ENCODE measurements around the gene EID2. TPM values are rescaled to one million over a fixed set of nuclear protein-coding genes. Genes with fewer than 3 reads are reported as not detected.

Gene EID2
- total and polyA plus RNA-seq, 2 donors (not counting 3 experiments of a cell fraction or from before 2014, with no cell fraction given), result 6.6 to 17.4 TPM

- no TSS peak for BruUV-seq (replicated peaks)
- intact Hi-C loops (cut with micrococcal nuclease) (no loop called here), dilution Hi-C loops (cut with MboI; ENCODE audit: extremely low pct_ligation_motif_present, low sequenced_read_pairs) (no loop called here)
- no peak overlapping the region for H3K4me2 ChIP-seq (ENCODE audit: insufficient read depth, low read length)
- H2AFZ ChIP-seq (ENCODE audit: low read depth, low read length), result no peak overlapping the region
- ChIA-PET POLR2A (no interaction called here), CTCF (interaction anchor here (0.7 to 1.3 kb wide), 3 partner anchors 10 to 15 kb away, joined by 3 to 4 read pairs (median 3); no protein-coding TSS in a partner anchor)
- H3K9ac ChIP-seq (replicated peaks; ENCODE audit: extremely low read depth, insufficient read depth, low read length), result no peak overlapping the region
- no peak for TF ChIP-seq CTCF (IDR thresholded peaks at IDR 0.05; ENCODE audit: extremely low read depth in 1 of 2, insufficient read depth in 1 of 2, low read depth in 1 of 2, low read length in 2 of 2)
- TF ChIP-seq GATA2 (IDR thresholded peaks at IDR 0.05; ENCODE audit: insufficient read depth, insufficient read length, low read depth, low read length), result no peak
- no peak for TF ChIP-seq FOS (IDR thresholded peaks at IDR 0.05; ENCODE audit: borderline replicate concordance, insufficient read depth, low read length)
- no peak for TF ChIP-seq POLR2AphosphoS5 (IDR thresholded peaks at IDR 0.05; ENCODE audit: insufficient read depth, low read depth, low read length)
- TF ChIP-seq MYC (IDR thresholded peaks at IDR 0.05; ENCODE audit: low read depth, low read length), result no peak
- TF ChIP-seq POLR2A (IDR thresholded peaks at IDR 0.05; ENCODE audit: low read depth, low read length), result no peak
- peaks cover 38 to 42% of the 10 kb centered on the region in 2 experiments for H3K27me3 ChIP-seq (ENCODE audit: control insufficient read depth in 2 of 2, insufficient read depth in 2 of 2, low read length in 2 of 2)
- H4K20me1 ChIP-seq (replicated peaks; ENCODE audit: control insufficient read depth, extremely low read depth, insufficient read depth, low read length), result no peaks in the 10 kb centered on the region
- no peaks in the 10 kb centered on the region for H3K36me3 ChIP-seq (ENCODE audit: control insufficient read depth in 2 of 2, extremely low read depth in 1 of 2, insufficient read depth in 2 of 2, low read length in 2 of 2)
- H3K9me1 ChIP-seq (replicated peaks; ENCODE audit: control insufficient read depth, extremely low read depth, insufficient read depth, low read length), result no peaks in the 10 kb centered on the region
- DNase-seq (ENCODE audit: low read depth, low spot score) (no peak), FAIRE-seq (no peak)
- H3K79me2 ChIP-seq (ENCODE audit: control insufficient read depth, insufficient read depth, low read length), result no peaks in the 10 kb centered on the region
- H3K9me3 ChIP-seq (replicated peaks; ENCODE audit: control insufficient read depth, insufficient read depth, low read length), result no peaks in the 10 kb centered on the region
- no peak overlapping the region for H3K4me3 ChIP-seq (replicated peaks in 1 of 3; ENCODE audit: insufficient read depth in 1 of 3, low read depth in 1 of 3, low read length in 3 of 3)
- H3K4me1 ChIP-seq (ENCODE audit: control insufficient read depth, extremely low read depth, insufficient read depth, low read length), result no peaks in the 10 kb centered on the region
- no peak overlapping the region for H3K27ac ChIP-seq (ENCODE audit: insufficient read depth, low read depth, low read length)
Observed at GRCh38 chr19:39512988-39513387, 27.0 kb downstream of the EID2 start.

GRCh38 chr19:39509233-39509632 lies 30.7 kb downstream of the EID2 start:
- CTCF ChIA-PET, result no interaction called here

More at GRCh38 chr19:39509233-39509632, 30.7 kb downstream of the EID2 start:
- DNase-seq (ENCODE audit: low read depth, low spot score) (no peak), FAIRE-seq (no peak)
- TF ChIP-seq EZH2 (IDR thresholded peaks at IDR 0.05; ENCODE audit: borderline replicate concordance, low read depth, low read length, severe bottlenecking), result no peak
- no peak for TF ChIP-seq MAX (IDR thresholded peaks at IDR 0.05; ENCODE audit: insufficient read depth, insufficient read length)
- no peak for TF ChIP-seq POLR2A (IDR thresholded peaks at IDR 0.05; ENCODE audit: low read depth, low read length)
- no peak for TF ChIP-seq GATA2 (IDR thresholded peaks at IDR 0.05; ENCODE audit: insufficient read depth, insufficient read length, low read depth, low read length)
- no peak for TF ChIP-seq FOS (IDR thresholded peaks at IDR 0.05; ENCODE audit: borderline replicate concordance, insufficient read depth, low read length)
- TF ChIP-seq MYC (IDR thresholded peaks at IDR 0.05; ENCODE audit: low read depth, low read length), result no peak
- no peak for TF ChIP-seq JUN (IDR thresholded peaks at IDR 0.05; ENCODE audit: borderline replicate concordance, insufficient read depth, insufficient read length, low read depth)
- no peak for TF ChIP-seq CTCF (IDR thresholded peaks at IDR 0.05; ENCODE audit: extremely low read depth in 1 of 2, insufficient read depth in 1 of 2, low read depth in 1 of 2, low read length in 2 of 2)
- TF ChIP-seq POLR2AphosphoS5 (IDR thresholded peaks at IDR 0.05; ENCODE audit: insufficient read depth, low read depth, low read length), result no peak
- intact Hi-C loops (cut with micrococcal nuclease) (no loop called here), dilution Hi-C loops (cut with MboI; ENCODE audit: extremely low pct_ligation_motif_present, low sequenced_read_pairs) (no loop called here)
- BruUV-seq (replicated peaks), result no TSS peak
- Histone ChIP-seq H3K9me1 (replicated peaks; ENCODE audit: control insufficient read depth, extremely low read depth, insufficient read depth, low read length) (no peaks in the 10 kb centered on the region), H3K27ac (ENCODE audit: insufficient read depth, low read depth, low read length) (no peak overlapping the region), H3K4me3 (replicated peaks in 1 of 3; ENCODE audit: insufficient read depth in 1 of 3, low read depth in 1 of 3, low read length in 3 of 3) (no peak overlapping the region), H2AFZ (ENCODE audit: low read depth, low read length) (no peak overlapping the region), H3K4me2 (ENCODE audit: insufficient read depth, low read length) (no peak overlapping the region), H4K20me1 (replicated peaks; ENCODE audit: control insufficient read depth, extremely low read depth, insufficient read depth, low read length) (no peaks in the 10 kb centered on the region), H3K36me3 (ENCODE audit: control insufficient read depth in 2 of 2, extremely low read depth in 1 of 2, insufficient read depth in 2 of 2, low read length in 2 of 2) (no peaks in the 10 kb centered on the region), H3K27me3 (ENCODE audit: control insufficient read depth in 2 of 2, insufficient read depth in 2 of 2, low read length in 2 of 2) (peaks cover 20 to 25% of the 10 kb centered on the region in 2 experiments), H3K79me2 (ENCODE audit: control insufficient read depth, insufficient read depth, low read length) (no peaks in the 10 kb centered on the region), H3K9ac (replicated peaks; ENCODE audit: extremely low read depth, insufficient read depth, low read length) (no peak overlapping the region), H3K4me1 (ENCODE audit: control insufficient read depth, extremely low read depth, insufficient read depth, low read length) (peaks cover 4% of the 10 kb centered on the region), H3K9me3 (replicated peaks; ENCODE audit: control insufficient read depth, insufficient read depth, low read length) (no peaks in the 10 kb centered on the region)
- POLR2A ChIA-PET, result no interaction called here
